ENCODE results near the gene MRPS11. TPM values are rescaled to one million over a fixed set of nuclear protein-coding genes. Genes with fewer than 3 reads are reported as not detected.

MRPS11 gene
- total and polyA plus RNA-seq, 9 of the 15 experiments (the other 6 are each of a cell fraction or from before 2014, with no cell fraction given) = 28.3 to 83.2 (median 53.1) TPM

DNA sequence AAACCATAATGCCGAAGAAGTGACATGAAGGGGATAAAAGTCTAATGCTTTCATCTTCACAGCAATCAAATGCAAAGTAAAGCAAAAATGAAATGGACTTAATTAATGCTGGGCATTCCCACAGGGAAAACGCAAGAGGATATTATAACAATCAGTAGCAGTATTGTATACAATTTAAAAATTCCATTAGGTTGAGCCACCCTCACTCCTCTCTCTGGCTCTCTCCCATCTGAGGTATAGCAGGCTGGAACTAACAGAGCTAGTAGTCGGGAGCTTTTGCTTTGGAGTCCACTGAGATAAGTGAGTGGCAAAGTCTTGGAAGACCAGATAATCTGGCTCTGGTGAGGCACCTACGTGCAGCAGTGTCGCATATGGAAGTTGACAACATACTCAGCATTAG, 45.1 kb downstream of the MRPS11 start:
- Histone ChIP-seq H3K9me1 (ENCODE audit: control insufficient read depth, insufficient read depth, low read length) (no peaks in the 10 kb centered on the region), H3K27ac (ENCODE audit: extremely low read depth, low read depth, low read length) (no peak overlapping the region), H3K4me1 (replicated peaks in 1 of 2; ENCODE audit: control insufficient read depth in 2 of 2, insufficient read depth in 2 of 2, low read length in 2 of 2) (no peaks in the 10 kb centered on the region), H3K9me3 (replicated peaks; ENCODE audit: control insufficient read depth, insufficient read depth, low read depth, low read length) (no peaks in the 10 kb centered on the region), H3K4me2 (ENCODE audit: insufficient read depth, low read length) (no peak overlapping the region), H3K4me3 (no peak overlapping the region), H3K36me3 (ENCODE audit: control insufficient read depth, insufficient read depth, low read length) (peaks cover 18% of the 10 kb centered on the region; the same call in 2 of the 3 replicates), H4K20me1 (replicated peaks; ENCODE audit: control insufficient read depth, insufficient read depth, low read length) (no peaks in the 10 kb centered on the region), H3K27me3 (ENCODE audit: control insufficient read depth in 2 of 2, insufficient read depth in 2 of 2, low read length in 2 of 2) (no peaks in the 10 kb centered on the region), H3K79me2 (ENCODE audit: control insufficient read depth, insufficient read depth, low read length) (no peaks in the 10 kb centered on the region), H2AFZ (ENCODE audit: low read depth, low read length) (no peak overlapping the region), H3K9ac (ENCODE audit: insufficient read depth in 1 of 2, low read depth in 2 of 2, low read length in 2 of 2) (no peak overlapping the region)
- no peak for FAIRE-seq
- no TSS peak for BruUV-seq (replicated peaks)
- no peak for TF ChIP-seq NFIX (CRISPR knock-in tag; IDR thresholded peaks at IDR 0.05; ENCODE audit: low read depth)
- TF ChIP-seq EWSR1 (IDR thresholded peaks at IDR 0.05; ENCODE audit: borderline replicate concordance, low read depth, partially characterized antibody) = no peak
- no peak for TF ChIP-seq ZNF212 (CRISPR knock-in tag; IDR thresholded peaks at IDR 0.05)
- no peak for TF ChIP-seq RFX5 (IDR thresholded peaks at IDR 0.05; ENCODE audit: low read depth, low read length)
- no peak for TF ChIP-seq ETV6 (IDR thresholded peaks at IDR 0.05; ENCODE audit: borderline replicate concordance in 1 of 2, low read depth in 2 of 2, low read length in 1 of 2)
- TF ChIP-seq ETV6 (CRISPR knock-in tag; IDR thresholded peaks at IDR 0.05; ENCODE audit: borderline replicate concordance) = no peak
- TF ChIP-seq, protein P1, sequence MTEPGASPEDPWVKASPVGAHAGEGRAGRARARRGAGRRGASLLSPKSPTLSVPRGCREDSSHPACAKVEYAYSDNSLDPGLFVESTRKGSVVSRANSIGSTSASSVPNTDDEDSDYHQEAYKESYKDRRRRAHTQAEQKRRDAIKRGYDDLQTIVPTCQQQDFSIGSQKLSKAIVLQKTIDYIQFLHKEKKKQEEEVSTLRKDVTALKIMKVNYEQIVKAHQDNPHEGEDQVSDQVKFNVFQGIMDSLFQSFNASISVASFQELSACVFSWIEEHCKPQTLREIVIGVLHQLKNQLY (CRISPR knock-in tag; conservative IDR thresholded peaks at IDR 0.05) = no peak
- TF ChIP-seq ELF4 (CRISPR knock-in tag; IDR thresholded peaks at IDR 0.05) = no peak
- TF ChIP-seq KDM1A (IDR thresholded peaks at IDR 0.05) = no peak
- TF ChIP-seq L3MBTL2 (IDR thresholded peaks at IDR 0.05) = no peak
- TF ChIP-seq RBM34 (IDR thresholded peaks at IDR 0.05; ENCODE audit: borderline replicate concordance, insufficient read depth, low read length) = no peak
- DNase-seq (ENCODE audit: extremely low read depth in 1 of 4, low spot score in 3 of 4) = no peak
- ChIA-PET POLR2A (interaction anchor here (1.1 kb wide), 1 partner anchor 13 kb away, joined by 3 read pairs; no protein-coding TSS in a partner anchor), CTCF (ENCODE audit: low intra/inter-chr PET ratio) (no interaction called here)
- no peak for ATAC-seq
- in situ Hi-C loops (cut with MboI) = no loop called here
- intact Hi-C loops (cut with micrococcal nuclease) = no loop called here
- WGBS (ENCODE audit: insufficient coverage, low coverage, missing lambda C conversion rate) = 67% methylated on average over 5 of the region's 5 CpGs

All from K562 (cell line).